NCI-H1436 treated with DMSO at 0.1 percent for 48 hours (cell line): ENCODE results near the gene ACOXL.

ENCODE experiments used
- DNase-seq: peaks from one replicate; lab custom pipeline; 2025; lab: John Stamatoyannopoulos, UW

The ACOXL gene

DNA sequence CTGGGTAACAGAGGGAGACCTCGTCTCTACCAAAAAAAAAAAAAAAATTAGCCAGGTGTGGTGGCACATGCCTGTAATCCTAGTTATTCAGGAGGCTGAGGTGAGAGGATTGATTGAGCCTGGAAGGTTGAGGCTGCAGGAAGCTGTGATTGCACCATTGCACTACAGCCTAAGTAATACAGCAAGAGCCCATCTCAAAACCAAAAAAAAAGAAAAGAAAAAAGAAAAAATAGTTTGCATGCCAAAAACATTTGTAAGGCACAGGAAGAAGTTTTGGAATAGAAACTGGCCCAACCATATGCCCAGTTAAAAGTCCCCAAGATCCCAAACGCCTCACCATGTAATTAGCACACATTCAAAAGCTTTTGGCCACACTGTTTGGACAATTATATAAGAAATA, 13.4 kb upstream of the ACOXL start:
- DNase-seq: no peak

DNA sequence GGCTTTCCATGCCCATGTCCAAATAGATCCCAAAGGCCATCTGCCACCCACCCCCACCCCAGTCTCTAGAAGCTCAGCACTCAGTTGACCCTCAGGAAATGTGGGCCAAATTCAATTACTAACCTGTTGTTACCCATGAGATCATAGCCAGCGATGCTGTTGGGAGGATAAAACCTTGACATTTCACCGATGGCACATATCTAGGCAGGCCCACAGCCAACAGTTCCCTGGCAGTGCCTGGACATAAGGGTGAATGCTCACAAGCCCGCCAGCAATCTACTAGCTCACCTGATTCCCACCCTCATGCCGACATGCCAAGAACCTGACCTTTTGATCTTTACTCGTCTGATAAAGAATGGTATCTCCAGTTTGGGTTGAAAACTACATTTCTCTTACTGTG, 11.8 kb upstream of the ACOXL start:
- DNase-seq: no peak

DNA sequence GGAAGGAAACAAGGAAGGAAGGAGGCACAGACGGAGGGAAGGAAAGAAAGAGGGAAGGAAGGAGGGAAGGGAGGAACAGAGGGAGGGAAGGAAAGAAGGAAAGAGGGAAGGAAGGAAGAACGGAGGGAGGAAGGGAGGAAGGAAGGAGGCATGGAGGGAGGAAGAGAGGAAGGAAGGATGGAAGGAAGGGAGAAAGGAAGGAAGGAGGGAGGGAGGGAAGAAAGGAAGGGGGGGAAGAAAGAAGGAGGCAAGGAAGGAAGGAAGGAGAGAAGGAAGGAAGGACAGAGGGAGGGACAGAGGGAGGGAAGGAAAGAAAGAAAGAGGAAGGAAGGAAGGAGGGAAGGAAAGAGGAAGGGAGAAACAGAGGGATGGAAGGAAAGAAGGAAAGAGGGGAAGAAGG, 7.6 kb upstream of the ACOXL start:
- no peak for DNase-seq

DNA sequence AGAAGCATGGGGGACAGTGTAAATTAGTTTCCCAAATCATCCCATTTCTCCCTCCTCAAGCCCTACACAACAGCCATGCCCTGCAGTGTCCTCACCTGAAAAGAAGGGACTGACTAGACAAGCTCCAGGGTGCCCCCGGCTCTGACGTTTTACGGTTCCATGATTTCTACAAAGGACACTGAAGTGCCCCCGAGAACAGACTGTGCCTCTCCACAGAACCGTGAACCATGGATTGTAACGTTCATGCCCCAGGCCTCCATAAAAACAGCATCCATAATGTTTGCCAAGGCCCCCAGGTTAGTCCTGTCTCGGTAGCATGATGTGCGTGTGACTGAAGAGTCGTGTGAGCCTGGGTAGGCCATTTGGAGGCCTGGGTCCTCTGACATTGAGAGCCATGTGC, 7.0 kb upstream of the ACOXL start:
- no peak for DNase-seq

- no peak for DNase-seq
Measured at GRCh38 chr2:110725859-110726258, 6.5 kb upstream of the ACOXL start.

DNA sequence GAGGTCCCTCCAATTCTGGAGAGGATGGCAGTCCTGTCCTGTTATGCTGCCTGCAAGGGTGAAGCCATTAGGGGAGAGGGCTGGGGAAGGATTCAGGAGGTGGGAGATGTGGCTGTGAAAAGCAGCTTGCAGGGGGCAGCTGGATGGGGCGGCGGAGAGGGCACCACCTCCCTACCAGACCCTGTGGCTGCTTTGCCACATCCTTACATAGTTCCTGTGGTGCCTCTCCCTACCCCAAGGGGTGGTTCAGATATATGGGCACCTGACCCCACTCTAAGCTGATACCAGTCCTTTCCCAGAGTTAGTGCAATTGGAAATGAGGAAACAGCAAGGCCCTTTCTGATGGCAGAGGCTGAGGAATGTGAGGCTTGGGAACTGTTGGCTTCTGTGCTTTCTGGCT, 6.1 kb upstream of the ACOXL start:
- no peak for DNase-seq

DNA sequence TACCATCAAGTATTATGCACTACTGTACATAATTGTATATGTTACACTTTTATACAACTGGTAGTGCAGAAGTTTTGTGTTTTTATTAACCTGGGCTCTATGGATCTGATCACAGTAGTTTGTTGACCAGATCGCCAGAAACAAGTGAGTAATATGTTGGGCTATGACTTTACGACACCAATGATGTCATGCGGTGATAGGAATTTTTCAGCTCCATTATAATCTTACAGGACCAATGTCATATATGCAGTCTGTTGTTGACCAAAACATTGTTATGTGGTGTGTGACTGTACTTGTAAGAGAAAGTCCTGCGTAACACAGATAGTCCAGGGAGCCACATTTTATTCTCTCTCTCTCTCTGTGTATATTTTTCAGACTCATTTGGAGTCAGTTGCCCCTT, 4.5 kb upstream of the ACOXL start:
- DNase-seq: no peak

DNA sequence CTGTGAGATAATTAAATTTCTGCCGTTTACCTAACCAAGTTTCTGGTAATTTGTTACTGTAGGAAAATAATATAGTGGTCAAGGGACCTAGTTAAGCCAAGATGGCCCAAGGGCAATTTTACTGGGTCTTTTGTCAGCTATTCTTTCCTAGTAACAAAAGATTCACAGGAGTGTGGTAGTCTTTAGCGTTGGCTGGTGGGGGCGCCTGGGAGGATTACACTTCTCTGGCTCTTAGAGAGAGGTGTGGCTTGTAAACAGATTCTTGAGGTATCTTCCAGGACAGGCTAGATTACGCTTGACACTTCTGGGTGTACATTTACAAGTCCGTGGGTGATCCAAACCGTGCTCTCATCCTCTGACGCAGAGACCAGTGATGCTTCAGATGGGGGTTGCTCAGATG, 3.3 kb upstream of the ACOXL start:
- no peak for DNase-seq

DNA sequence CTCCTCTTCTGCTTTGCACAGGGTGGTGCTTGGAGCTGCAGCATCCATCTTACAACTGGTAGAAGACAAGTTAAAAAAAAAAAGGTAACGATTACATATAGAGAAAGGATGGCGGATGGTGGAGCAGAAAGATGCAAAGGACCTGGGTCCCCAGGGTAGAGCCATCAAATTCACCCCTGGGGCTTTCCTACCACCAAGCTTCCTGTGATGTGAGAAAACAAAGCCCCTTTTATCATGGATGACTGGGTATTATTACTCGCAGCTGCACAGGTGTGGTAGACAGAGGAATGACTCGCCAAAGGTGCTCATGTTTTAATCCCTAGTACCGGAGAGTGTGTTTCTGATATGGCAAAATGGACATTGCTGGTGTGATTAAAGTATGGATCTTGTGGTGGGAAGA, 1.3 kb upstream of the ACOXL start:
- no peak for DNase-seq

DNA sequence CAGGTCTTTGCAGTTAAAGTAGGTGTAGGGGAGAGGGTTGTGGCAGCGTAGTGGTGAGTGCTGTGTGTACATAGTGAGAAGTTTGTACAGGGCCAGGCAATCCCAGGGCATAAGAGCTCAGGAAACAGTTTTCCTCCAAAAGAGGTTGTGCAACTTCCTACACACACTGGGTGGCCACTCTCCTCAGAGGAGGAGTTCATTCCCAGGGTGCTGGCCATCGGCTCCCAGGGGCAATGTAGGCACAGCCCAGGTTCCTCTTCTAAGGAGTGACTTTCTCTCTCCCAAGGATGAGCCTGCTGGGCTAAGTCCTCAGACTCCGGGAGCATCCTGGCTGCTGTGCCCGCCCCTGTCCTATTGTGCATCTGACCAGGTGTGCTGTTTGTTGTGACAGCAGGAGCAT, 3.0 kb downstream of the ACOXL start:
- DNase-seq: no peak

DNA sequence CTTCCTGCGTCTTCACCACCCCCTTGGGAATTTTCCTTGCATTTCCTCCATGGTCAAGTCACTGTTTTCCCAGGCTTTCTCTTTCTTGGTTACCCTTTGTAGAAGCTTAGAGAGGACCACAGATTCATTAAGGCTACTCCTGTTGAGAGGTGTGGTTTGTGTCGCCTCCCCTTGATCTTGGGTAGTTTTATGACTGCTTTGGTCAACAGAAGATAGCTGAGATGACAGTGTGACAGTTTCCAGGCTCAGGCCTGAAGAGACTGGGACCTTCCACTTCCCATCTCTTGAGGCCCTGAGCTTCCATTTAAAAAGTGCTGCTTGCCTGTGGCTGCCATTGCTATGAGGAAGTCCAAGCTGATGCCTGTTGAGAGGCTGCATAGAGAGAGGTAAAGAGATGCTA, 5.4 kb downstream of the ACOXL start:
- DNase-seq: no peak

DNA sequence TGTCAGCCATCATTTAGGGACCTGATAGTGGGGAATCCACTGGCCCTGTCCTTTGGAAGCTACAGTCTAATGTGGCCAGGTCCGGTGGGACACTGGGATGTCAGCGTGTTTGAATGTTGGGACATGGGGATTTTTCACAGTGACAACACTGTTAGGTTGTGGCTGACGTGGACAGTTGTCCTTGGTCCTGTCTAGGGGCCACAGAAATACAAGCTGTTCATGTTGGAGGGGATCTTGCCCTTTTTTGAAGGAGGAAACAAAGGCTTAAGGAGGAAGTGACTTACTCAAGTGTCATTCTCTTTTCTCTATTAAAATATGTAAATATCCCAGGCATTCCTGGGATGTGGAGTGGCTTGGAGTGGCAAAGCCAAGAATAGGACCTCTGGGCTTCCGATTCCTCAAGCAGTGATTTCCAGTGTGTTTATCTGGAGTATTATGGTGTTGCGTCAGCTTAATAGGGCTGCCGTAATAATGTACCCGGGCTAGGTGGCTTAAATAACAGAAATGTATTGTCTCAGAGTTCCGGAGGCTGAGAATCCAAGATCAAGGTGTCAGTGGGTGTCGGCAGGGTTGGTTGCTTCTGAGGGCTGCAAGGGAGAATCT, 8.5 kb downstream of the ACOXL start:
- DNase-seq: no peak

DNA sequence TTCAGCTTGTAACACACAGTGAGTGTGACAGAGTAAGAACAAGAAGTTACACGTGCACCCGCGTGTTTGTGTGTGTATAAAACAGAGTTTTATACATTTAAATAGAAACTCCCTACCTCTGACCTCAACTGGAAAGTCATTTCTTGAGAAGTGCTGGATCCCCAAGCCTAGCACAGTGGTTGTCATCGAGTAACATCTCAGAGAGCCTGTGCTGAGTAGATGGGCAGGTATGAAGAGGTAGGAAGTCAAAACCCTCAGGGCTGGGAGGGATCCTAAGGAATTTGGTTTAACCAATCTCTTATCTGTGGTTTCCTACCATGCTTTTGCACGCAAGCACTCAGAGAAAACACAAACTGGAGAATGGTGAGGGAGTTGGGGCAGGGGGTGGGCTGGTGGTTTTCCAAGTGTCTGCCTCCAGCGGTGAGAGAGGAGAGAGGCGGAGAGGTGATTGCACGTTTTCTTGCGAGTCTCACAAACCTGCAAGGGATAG, 9.2 kb downstream of the ACOXL start:
- DNase-seq: no peak

GRCh38 chr2:110742412-110742811, 10.0 kb downstream of the ACOXL start:
- no peak for DNase-seq

GRCh38 chr2:110743600-110743999, 11.2 kb downstream of the ACOXL start:
- no peak for DNase-seq

- no peak for DNase-seq
Measured at GRCh38 chr2:110744429-110744828, 12.1 kb downstream of the ACOXL start.

GRCh38 chr2:110745048-110745447, 12.7 kb downstream of the ACOXL start:
- no peak for DNase-seq

DNA sequence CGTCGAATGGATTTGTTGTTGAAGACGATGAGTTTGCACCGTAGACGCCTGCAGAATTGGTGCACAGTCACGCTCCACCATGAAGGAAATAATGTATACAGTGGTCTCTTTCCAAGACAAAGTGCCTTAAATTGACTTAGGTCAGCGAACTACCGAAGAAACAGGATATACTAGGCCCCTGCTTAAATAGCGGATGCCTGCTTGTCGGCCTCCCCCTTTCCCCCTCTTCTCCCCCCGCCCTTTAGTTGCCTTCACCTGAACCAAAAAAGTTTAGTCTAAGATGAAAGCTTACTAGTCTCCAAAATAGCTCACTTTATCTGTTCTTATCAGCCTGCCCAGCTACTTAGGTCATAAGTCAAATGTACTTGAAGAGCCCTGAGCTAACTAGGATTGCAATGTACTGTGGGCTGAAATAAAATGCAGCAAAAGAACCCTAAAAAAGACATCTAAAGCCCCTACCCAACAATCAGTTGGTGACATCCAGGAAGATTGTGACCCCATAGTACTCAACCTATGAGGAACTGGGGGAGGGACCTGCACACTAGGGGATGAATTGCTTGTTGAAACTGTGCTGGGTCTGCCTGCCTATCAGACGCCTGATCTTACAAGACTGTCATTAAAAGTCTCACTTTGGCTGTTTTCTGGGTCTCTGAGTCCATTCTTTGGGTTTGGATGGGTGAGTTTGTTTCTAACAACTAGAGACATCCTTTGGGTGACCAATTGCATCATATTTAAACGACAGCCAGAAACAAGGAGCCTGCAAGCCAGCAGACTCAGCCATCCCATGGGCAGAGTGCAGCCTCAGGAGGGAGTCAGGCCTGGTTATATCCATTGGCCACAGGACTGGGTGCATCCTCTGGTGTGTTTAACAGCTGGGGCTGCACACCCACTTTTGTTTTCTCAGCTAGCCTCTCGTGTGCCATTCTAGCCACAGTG, 14.5 kb downstream of the ACOXL start:
- DNase-seq: no peak

- DNase-seq: no peak
Measured at GRCh38 chr2:110747522-110748488, 15.4 kb downstream of the ACOXL start.

GRCh38 chr2:110748489-110748867, 16.1 kb downstream of the ACOXL start:
- DNase-seq: peak; percentile 26

DNA sequence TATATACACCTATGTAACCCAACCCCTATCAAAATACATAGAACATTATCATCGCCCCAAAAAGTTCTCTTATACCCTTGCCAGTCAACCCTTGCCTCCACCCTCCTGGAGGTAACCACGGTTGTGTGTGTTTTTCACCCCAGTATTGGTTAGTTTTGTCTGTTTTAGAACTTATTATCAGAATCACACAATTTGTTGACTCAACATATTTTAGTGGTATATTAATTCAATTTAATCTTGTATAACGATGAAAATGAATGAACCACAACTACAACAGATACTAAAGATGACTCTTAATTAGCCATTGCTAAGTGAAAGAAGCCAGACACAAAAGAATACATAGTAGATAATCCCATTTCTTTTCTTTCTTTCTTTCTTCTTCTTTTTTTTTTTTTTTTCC, 19.3 kb downstream of the ACOXL start:
- no peak for DNase-seq

DNA sequence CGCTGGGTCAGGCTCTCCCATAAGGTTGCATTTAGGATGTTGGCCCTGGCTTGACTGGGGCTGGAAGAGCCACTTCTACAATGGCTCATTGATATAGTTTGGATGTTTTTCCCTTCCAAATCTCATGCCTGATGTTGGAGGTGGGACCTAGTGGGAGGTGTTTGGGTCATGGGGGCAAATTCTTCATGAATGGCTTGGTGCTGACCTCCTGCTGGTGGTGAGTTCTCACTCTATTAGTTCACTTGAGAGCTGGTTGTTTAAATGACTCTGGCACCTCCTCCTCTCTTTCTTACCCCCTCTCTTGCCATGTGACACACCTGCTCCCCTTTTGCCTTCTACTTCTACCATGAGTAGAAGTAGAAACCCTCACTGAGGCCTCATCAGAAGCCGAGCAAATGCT, 20.5 kb downstream of the ACOXL start:
- no peak for DNase-seq
